Mucosa of rectum (tissue), 2 donors: ENCODE results near the gene RGS6.

ENCODE experiments used
- H3K27ac ChIP-seq, 2 donors: one replicate each; pipeline ENCODE4 v1.7.0; 2013; ENCODE audit warnings: inconsistent platforms in 2 of 2, low read depth in 2 of 2, low read length in 2 of 2
- H3K27me3 ChIP-seq, 2 donors: one replicate each; pipeline ENCODE4 v1.7.0; 2013; ENCODE audit warnings: low read length in 2 of 2; ENCODE audit not compliant: control insufficient read depth in 2 of 2, insufficient read depth in 2 of 2
- H3K36me3 ChIP-seq, 2 donors: one replicate each; pipeline ENCODE4 v1.7.0; 2013; ENCODE audit warnings: low read length in 2 of 2; ENCODE audit not compliant: control insufficient read depth in 2 of 2, insufficient read depth in 2 of 2
- H3K4me1 ChIP-seq, 2 donors: one replicate each; pipeline ENCODE4 v1.7.0; 2013; ENCODE audit warnings: low read length in 2 of 2, mild to moderate bottlenecking in 1 of 2; ENCODE audit not compliant: control insufficient read depth in 2 of 2, insufficient read depth in 2 of 2
- H3K4me3 ChIP-seq, 2 donors: one replicate each; pipeline ENCODE4 v1.7.0; 2013; ENCODE audit warnings: low read length in 2 of 2
- H3K9ac ChIP-seq, 2 donors: one replicate each; pipeline ENCODE4 v1.7.0; 2013; ENCODE audit warnings: low read length in 2 of 2, low read depth in 1 of 2, mild to moderate bottlenecking in 1 of 2
- H3K9me3 ChIP-seq, 2 donors: one replicate each; pipeline ENCODE4 v1.7.0; 2013; ENCODE audit warnings: low read length in 2 of 2; ENCODE audit not compliant: control insufficient read depth in 2 of 2
- donor health status: healthy.
- donor health status: Normal muscosa, but diverticular disease.

The RGS6 gene

DNA sequence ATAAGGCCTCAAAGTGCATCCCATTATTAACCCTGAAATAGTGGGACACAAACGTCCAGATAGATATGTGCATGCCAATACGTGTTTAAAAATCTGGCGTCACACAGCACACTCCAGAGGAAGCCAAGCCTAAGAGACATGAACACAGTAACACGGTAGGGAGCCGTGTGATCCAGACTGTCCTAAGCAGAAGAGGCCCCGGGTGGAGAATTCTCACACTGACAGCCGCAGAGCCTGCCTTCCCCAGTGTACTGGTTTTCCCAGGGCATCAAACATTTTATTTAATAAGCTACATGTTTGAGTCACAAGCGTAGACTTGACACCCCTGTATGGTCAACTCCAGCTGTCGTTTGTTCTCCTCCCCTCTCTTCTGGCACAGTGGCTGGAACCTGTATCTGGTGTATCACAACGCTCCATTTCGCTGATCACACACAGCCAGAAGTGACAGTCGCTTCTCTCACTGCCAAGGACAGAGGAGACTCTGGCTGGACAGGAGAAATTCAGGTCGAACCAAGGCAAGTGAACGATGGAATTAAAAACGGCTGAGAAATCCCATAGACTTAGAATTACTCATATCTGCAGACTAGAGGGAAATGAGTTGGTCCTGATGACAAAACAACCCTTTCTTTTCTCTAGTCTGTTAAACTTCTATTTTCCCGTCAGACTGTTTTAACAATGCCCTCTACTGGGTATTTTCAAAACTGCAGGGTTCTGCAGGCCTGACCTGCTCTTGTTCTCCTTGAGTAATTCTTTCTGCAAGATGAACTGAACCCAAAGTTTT is 359.9 kb downstream of the RGS6 start:
- no peaks in the 10 kb centered on the region for H3K4me1 ChIP-seq
- no peaks in the 10 kb centered on the region for H3K36me3 ChIP-seq
- H3K9ac ChIP-seq = no peak overlapping the region
- H3K9me3 ChIP-seq = no peaks in the 10 kb centered on the region
- H3K4me3 ChIP-seq = no peak overlapping the region
- no peaks in the 10 kb centered on the region for H3K27me3 ChIP-seq
- H3K27ac ChIP-seq = no peak overlapping the region

DNA sequence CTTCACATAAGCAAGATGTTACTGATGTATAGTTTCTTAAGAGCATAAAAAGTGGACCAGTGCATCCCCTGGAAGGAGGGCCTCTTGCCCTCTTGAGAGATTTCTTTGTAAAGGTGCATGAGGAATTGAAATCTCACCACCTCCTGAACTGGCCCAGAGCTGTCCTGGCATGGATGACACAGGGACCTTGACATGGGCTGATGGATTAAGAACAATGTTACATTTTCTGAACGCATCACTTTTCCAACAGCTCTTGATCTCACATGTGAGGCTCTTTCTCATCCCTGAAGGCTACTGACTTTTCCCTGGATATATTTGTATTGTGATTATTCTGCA is 360.4 kb downstream of the RGS6 start:
- Histone ChIP-seq H3K9ac (no peak overlapping the region), H3K4me3 (no peak overlapping the region), H3K36me3 (no peaks in the 10 kb centered on the region), H3K27ac (no peak overlapping the region), H3K9me3 (no peaks in the 10 kb centered on the region), H3K27me3 (no peaks in the 10 kb centered on the region), H3K4me1 (no peaks in the 10 kb centered on the region)

DNA sequence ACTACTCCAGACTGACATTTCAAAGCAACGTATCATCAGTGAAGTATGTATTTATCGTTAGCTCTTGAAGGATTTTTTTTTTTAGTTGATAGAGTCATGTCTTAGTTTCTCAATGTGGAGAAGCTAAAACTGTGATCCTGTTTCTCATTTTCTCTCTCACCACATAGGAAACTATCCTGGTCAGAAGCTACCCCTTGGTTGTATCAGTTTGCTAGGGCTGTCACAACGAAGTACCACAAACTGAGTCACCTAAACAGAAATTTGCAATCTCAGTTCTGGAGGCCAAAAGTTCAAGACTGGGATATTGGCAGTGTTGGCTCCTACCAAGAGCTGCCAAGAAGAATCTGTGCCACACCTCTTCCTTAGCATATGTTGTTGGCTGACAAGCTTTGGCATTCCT is 369.1 kb downstream of the RGS6 start:
- Histone ChIP-seq H3K27ac (no peak overlapping the region), H3K36me3 (no peaks in the 10 kb centered on the region), H3K4me3 (no peak overlapping the region), H3K9ac (no peak overlapping the region), H3K27me3 (no peaks in the 10 kb centered on the region), H3K9me3 (peaks cover 0 to 6% of the 10 kb centered on the region in 2 donors), H3K4me1 (no peaks in the 10 kb centered on the region)

- Histone ChIP-seq H3K9ac (no peak overlapping the region), H3K27ac (no peak overlapping the region), H3K9me3 (peaks cover 0 to 6% of the 10 kb centered on the region in 2 donors), H3K27me3 (no peaks in the 10 kb centered on the region), H3K4me1 (no peaks in the 10 kb centered on the region), H3K36me3 (no peaks in the 10 kb centered on the region), H3K4me3 (no peak overlapping the region)
These were observed 371.7 kb downstream of the RGS6 start for GRCh38 chr14:72303930-72304329.

GRCh38 chr14:72305561-72305960 is 373.3 kb downstream of the RGS6 start:
- H3K4me1 ChIP-seq = no peaks in the 10 kb centered on the region
- no peaks in the 10 kb centered on the region for H3K27me3 ChIP-seq
- no peak overlapping the region for H3K4me3 ChIP-seq
- no peaks in the 10 kb centered on the region for H3K36me3 ChIP-seq
- H3K9me3 ChIP-seq = peaks cover 0 to 6% of the 10 kb centered on the region in 2 donors
- H3K27ac ChIP-seq = no peak overlapping the region
- no peak overlapping the region for H3K9ac ChIP-seq

GRCh38 chr14:72308967-72309485 is 376.8 kb downstream of the RGS6 start:
- no peaks in the 10 kb centered on the region for H3K36me3 ChIP-seq
- no peak overlapping the region for H3K9ac ChIP-seq
- no peak overlapping the region for H3K4me3 ChIP-seq
- no peaks in the 10 kb centered on the region for H3K4me1 ChIP-seq
- H3K9me3 ChIP-seq = peaks cover 0 to 4% of the 10 kb centered on the region in 2 donors
- H3K27me3 ChIP-seq = no peaks in the 10 kb centered on the region
- no peak overlapping the region for H3K27ac ChIP-seq

DNA sequence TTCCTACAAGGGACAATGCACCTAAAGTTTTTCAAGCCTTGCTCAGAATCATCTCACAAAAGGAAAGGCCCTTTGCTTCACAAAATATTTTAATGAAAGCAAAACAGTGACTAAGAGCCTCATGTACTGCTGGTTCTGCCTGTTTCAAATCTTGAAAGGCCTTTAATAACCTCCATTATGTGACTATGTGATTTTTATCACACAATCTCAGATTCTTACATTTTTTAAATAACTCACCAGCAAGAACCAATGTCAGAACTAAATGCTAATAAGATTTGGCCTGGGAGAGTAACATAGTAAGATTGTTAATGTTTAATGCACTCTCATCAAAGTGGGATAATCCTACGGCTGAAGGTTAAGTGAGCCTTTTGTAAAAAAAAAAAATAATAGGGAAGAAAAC is 378.9 kb downstream of the RGS6 start:
- Histone ChIP-seq H3K27ac (no peak overlapping the region), H3K27me3 (no peaks in the 10 kb centered on the region), H3K4me1 (no peaks in the 10 kb centered on the region), H3K9ac (no peak overlapping the region), H3K9me3 (peaks cover 0 to under 1% of the 10 kb centered on the region in 2 donors), H3K36me3 (no peaks in the 10 kb centered on the region), H3K4me3 (no peak overlapping the region)

- Histone ChIP-seq H3K4me1 (no peaks in the 10 kb centered on the region), H3K27ac (no peak overlapping the region), H3K9me3 (no peaks in the 10 kb centered on the region), H3K27me3 (no peaks in the 10 kb centered on the region), H3K4me3 (no peak overlapping the region), H3K9ac (no peak overlapping the region), H3K36me3 (no peaks in the 10 kb centered on the region)
These were observed 379.3 kb downstream of the RGS6 start for GRCh38 chr14:72311516-72311915.

DNA sequence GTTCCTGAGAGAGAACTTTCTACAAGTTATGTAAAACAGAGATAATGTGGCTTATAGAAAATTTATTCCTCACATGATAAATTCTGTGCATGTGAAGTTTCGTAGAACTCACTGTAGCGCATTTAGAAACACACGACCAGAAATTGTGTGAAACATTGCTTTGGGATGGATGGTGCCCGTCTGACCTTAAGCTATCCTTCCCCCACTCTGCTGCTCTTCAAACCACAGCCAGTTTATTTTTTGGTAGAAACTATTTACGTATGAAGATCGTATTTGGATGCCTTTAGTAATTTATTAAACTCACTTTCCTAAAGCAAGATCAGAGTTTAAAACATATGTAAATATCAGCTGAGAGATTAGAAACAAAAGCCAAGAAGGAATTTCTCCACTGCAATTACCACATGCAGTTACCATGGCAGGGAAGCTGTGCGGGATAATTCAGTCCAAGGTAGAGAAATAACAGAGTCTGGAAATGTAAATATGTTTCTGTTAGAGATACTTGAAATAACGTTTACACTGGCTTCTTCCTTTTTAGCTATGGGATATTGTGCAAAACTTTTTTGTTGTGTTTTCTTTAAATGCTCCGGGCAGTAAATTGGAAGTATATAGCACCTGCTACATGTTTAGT is 382.7 kb downstream of the RGS6 start:
- no peaks in the 10 kb centered on the region for H3K4me1 ChIP-seq
- no peaks in the 10 kb centered on the region for H3K36me3 ChIP-seq
- no peak overlapping the region for H3K27ac ChIP-seq
- H3K9ac ChIP-seq = no peak overlapping the region
- H3K27me3 ChIP-seq = no peaks in the 10 kb centered on the region
- no peak overlapping the region for H3K4me3 ChIP-seq
- H3K9me3 ChIP-seq = no peaks in the 10 kb centered on the region

DNA sequence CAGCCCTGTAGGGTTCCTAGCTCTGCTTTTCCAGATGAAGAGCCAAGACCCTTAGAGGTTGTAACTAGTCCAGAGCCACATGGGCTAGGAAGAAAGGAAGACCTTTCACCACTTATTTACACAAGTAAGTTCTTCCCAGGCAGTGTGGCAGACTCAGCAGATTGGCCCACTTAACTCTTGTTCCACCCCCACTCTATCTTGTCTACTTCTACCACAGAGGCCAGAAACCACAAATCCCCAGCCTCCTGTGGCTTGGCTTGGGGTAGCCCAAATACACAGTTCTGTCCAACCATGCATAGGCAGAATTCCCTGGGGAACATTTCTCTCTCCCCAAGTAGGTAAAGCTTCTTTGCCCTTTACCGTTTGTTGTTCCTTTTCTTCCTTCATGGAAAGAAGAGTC is 383.5 kb downstream of the RGS6 start:
- H3K4me3 ChIP-seq = no peak overlapping the region
- H3K36me3 ChIP-seq = no peaks in the 10 kb centered on the region
- H3K27ac ChIP-seq = no peak overlapping the region
- H3K4me1 ChIP-seq = no peaks in the 10 kb centered on the region
- H3K9me3 ChIP-seq = no peaks in the 10 kb centered on the region
- no peaks in the 10 kb centered on the region for H3K27me3 ChIP-seq
- H3K9ac ChIP-seq = no peak overlapping the region
